GM18507 (cell line): ENCODE measurements around the gene DYNLRB2.

ENCODE experiments used
- DNase-seq: peaks from one replicate; pipeline ENCODE4 v3.0.0; 2011; ENCODE audit warnings: low read depth; ENCODE audit not compliant: insufficient read length; ENCODE audit errors: extremely low spot score
- FAIRE-seq: peaks from 2 replicates; lab custom pipeline; 2011; peaks lifted over from hg19 to GRCh38; lab: Jason Lieb, UNC

Gene DYNLRB2

DNA sequence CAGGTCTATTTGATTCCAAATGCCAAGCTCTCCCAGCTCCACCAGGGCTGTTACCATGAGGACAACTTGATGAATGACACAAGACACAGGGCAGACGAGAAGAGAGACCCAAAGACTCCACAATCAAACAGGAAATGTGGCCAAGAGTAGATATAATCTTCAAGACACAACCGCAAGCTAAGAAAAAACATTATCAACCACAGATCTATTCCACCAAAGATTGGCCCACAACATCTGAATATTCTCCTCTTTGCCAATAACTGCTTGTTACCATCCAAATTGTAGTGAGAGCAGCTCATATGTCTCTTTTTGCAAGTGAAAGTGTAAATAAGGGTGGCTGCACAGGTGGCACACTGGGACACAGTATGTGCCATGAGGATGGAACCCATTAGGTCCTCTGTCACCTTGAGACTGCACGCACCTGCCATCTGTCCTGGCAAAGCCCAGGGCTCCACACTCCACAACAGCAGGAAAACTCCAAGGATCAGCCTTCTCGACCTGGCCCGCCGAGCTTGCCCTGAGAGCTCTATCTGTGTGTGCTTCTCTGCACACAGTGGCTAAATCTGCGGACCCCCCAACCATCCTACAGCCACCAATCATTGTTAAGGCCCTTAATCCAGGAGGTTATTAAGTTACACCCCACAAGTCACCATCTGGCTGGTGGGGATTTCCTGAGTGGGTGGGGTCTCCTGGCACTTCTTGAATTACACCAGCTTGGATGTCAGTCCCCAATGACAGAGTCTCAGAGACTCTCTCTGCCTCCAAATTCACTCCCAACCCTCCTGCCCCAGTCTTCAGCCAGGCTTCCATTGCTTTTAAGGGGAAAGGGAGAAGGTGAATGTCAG is 50.5 kb downstream of the DYNLRB2 start:
- DNase-seq (no peak), FAIRE-seq (no peak)

- FAIRE-seq (no peak), DNase-seq (no peak)
Observed at GRCh38 chr16:80592273-80592672, 51.5 kb downstream of the DYNLRB2 start.

DNA sequence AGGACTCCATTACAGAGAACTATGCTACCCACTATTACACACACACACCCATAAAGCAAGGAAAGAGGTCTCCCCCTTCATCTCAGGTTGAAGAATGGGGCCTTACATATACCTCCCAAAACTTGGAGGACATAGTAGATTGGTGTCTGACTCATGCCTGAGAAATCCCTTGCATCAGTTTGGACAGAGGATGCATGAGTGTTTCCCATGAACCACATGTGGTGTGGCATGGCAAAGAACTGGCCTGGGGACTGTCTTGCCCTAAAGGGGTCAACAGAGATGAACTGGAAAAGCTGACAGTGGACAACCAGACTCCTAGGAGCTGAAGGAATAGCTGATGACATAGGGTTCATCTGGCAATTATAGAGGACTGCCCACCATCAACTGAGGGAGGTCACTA is 54.0 kb downstream of the DYNLRB2 start:
- no peak for FAIRE-seq
- no peak for DNase-seq

- FAIRE-seq (no peak), DNase-seq (no peak)
Observed at GRCh38 chr16:80596507-80597207, 55.9 kb downstream of the DYNLRB2 start.

DNA sequence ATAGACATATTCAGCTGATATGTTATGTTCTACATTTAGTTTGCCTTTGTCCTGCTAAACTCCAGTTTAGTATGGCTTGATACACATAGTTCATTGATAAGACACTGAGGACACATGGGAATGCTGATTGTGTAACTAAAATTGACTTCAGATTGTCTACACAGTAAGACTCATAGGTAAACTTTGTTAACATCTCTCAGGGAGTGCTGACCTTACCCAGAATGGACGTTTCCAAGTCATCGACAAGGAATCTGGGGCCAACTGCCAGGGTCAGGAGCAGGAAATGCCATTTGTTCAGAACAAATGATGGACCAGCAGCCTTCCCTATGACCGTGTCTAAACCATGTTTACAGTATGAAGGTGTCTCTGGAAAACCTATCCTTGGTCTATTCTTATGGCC is 58.7 kb downstream of the DYNLRB2 start:
- FAIRE-seq (no peak), DNase-seq (no peak)
